SU-DHL-6 (cell line): ENCODE measurements around the gene SDK1.

ENCODE experiments used
- EZH2phosphoT487 ChIP-seq: fragments of 200-600 bp; sonication (generic), shearing (Covaris generic); conservative IDR thresholded peaks from 2 replicates; pipeline ENCODE4 v1.6.1; 2018; ENCODE audit warnings: mild to moderate bottlenecking, antibody characterized with exemption, low read length, moderate library complexity, mixed read lengths
- TF ChIP-seq, protein P1 (sequence below): fragments of 200-600 bp; sonication (generic); IDR thresholded peaks from one replicate; pipeline ENCODE4 v1.5.1; 2017; ENCODE audit warnings: antibody characterized with exemption, mild to moderate bottlenecking, low read length, moderate library complexity; ENCODE audit not compliant: insufficient read depth, poor library complexity, severe bottlenecking

GRCh38 chr7:3358991-3359390 is 57.9 kb downstream of the SDK1 start:
- TF ChIP-seq, protein P1, sequence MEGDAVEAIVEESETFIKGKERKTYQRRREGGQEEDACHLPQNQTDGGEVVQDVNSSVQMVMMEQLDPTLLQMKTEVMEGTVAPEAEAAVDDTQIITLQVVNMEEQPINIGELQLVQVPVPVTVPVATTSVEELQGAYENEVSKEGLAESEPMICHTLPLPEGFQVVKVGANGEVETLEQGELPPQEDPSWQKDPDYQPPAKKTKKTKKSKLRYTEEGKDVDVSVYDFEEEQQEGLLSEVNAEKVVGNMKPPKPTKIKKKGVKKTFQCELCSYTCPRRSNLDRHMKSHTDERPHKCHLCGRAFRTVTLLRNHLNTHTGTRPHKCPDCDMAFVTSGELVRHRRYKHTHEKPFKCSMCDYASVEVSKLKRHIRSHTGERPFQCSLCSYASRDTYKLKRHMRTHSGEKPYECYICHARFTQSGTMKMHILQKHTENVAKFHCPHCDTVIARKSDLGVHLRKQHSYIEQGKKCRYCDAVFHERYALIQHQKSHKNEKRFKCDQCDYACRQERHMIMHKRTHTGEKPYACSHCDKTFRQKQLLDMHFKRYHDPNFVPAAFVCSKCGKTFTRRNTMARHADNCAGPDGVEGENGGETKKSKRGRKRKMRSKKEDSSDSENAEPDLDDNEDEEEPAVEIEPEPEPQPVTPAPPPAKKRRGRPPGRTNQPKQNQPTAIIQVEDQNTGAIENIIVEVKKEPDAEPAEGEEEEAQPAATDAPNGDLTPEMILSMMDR: no peak
- no peak for TF ChIP-seq EZH2phosphoT487
